ENCODE measurements around the gene COX14. TPM values are rescaled to one million over a fixed set of nuclear protein-coding genes. Genes with fewer than 3 reads are reported as not detected.
"Not testable (repeated sequence)": the region's sequence is repeated elsewhere in the genome, so short reads cannot be mapped to it uniquely, and the experiment has no call there.

The COX14 gene
- total RNA-seq, 1 experiment from 2014 or later, result 44.0 TPM

DNA sequence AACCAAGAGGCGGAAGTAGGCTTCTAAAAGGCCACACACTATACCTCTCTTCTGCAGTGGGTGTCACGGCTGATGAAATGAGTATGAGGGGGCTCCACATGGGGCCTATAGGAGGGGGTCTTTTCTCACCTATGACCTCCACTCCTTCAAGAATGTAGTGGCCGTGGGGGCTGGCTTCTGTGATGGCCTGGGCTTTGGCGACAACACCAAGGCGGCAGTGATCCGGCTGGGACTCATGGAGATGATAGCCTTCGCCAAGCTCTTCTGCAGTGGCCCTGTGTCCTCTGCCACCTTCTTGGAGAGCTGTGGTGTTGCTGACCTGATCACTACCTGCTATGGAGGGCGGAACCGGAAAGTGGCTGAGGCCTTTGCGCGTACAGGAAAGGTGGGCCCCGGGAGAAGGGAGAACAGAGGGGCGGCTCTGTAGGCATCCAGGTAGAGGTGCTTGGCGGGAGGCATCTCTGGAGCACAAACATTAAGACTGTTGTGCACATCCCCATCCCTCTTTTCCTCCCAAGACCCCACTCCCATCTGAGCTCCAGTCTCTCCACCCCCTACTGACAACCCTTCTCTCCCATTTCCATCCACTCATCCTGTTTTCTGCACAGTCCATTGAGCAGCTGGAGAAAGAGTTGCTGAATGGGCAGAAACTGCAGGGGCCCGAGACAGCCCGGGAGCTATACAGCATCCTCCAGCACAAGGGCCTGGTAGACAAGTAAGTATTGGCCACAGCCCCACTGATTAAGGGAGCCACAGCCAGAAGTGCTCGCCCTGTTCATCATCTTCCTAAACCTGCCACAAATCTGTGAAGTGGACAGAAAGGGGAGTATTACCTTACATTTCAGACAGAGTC, 4.4 kb upstream of the COX14 start:
- no peak for DNase-seq (ENCODE audit: low read depth)

DNA sequence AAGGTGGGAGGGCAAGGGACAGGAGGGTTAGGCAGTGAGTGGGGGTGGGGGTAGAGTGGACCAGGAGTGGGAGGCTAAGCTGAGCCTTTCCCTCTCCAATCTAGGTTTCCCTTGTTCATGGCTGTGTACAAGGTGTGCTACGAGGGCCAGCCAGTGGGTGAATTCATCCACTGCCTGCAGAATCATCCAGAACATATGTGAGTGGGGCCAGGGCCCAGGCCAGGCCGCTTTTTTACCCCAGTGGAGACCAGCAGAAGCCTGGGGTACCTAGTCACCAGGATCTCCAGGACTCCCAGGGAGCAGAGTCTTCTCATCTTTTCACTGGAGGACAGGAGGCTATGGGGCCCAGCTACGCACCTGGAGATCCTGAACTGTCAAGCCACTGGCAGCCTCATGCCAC, 2.7 kb upstream of the COX14 start:
- no peak for DNase-seq (ENCODE audit: low read depth)

DNA sequence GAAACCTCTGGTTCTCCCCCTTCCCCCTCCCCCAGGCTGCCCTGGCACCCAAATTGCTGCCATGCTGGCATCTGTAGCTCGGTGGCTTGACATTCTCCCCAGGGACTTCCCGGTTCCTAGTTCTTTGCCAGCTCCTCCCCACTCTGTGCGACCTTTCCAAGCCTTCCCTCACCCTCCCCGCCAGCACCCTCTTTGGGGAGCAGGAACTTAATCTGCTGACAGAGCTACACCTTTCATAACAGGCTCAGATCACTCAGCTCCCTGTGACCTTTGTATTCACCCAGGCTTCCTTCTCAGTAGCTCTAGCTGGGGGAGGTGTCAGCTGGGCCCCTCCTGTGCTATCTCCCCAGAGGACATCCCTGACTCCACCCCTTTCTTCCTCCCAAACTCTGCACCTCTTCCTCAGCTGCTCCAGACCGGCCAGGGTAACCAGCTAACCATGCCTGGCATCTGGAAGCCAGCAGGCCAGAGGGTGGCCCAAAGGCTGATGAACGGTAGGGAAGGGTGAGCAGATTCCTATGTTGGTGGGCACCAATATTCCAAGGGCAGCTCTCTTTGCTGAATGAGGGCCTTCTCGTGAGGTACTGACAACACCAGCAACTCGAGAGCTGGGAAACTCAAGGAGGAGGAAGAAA, 1.8 kb upstream of the COX14 start:
- peak; percentile 48 for DNase-seq (ENCODE audit: low read depth)

DNA sequence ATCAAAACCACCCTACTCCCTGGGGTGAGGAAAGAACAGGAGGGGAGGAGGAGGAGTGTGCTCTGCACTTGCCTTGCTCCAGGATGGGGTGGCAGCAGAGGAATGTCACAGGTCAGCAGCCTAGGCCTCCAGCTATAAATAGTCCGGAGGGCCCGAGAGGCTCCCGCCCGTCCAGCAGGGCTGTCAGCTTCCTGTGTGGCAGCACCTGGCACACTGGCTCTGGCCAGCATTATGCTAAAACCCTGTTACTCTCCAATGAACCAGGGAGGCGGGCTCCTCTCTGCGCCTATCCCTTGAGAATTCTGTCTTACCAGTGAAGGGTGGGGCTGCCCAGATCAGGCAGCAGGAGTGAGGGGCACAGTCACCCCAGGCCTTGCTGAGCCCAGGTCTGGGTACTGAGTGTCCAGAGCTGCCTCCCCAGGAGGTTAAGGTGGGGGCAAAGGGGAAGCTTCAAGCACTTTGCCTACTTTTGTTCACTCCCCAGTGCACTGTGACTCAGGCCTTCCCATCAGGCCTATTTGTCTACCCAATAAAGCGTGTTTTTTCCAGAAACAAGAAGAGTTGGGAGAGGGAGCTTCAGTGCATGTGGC, 1.2 kb upstream of the COX14 start:
- peak; percentile 80 for DNase-seq (ENCODE audit: low read depth)

DNA sequence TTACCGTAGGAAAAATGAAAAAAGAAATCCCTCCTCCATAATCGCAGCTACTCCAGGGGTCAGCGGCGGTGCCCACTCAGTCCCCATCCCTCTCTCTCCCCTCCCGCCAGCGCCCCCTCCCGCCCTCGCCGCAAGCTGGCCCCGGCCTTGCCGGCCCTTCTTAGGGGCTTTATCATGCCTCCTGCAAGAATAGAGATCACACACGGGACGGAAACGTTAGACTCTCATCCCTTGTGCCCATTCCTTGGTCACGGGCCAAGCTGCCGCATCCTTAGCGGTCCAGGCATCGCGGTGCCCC, 692 bp upstream of the COX14 start:
- no peak for DNase-seq (ENCODE audit: low read depth)

DNA sequence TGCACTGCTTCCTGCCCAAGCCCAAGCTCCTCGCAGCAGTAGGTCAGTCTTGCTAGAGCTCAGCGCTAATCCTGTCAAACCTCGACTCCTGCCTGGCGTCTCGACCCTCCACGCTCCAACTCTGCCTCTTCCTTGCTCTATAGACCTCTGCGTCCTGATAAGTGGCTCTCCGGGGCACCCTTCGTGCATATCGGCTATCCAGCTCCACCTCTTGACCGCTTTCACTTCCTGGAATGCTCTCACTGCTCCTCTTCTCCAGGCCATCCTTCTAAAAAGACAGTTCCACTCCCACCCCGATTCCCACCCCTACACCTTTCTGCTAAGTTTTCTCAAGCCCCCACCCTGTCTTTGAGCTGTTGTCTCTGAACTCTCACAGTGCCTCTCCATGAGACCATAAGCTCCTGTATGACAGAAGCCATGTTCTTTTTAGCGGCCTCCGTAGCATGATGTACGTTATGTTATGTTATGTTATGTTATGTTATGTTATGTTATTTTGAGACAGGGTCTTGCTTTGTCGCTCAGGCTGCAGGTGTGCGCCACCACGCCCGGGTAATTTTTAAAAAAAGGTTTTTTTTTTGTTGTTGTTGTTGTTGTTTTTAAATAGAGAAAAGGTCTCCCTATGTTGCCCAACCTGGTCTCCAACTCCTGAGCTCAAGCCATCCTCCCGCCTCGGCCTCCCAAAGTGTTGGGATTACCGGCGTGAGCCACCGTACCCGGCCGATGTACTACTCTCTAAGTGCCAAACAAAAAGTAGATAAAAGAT, 601 bp downstream of the COX14 start:
- DNase-seq (ENCODE audit: low read depth), result peak; percentile 38

DNA sequence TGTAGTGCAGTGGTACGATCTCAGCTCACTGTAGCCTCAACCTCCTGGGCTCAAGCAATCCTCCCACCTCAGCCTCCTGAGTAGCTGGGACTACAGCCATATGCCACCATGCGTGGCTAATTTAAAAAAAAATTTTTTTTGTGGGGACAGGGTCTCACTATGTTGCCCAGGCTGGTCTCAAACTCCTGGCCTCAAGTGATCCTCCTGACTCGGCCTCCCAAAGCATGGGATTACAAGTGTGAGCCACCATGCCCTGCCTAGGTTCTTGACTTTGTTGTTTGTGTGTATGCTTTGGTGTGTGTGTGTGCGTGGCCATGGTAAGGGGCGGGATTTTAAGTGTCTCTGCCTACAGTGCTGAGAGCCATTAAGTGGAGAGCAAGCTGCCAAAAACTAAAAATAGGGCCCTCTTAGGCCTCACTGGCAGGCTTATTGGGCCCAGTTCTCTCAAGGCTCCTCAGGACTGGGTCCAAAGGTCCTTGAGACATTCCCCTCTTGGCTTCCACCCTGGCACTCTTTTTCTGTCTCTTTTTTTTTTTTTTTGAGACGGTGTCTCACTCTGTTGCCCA, 5.1 kb downstream of the COX14 start:
- no peak for DNase-seq (ENCODE audit: low read depth)

DNA sequence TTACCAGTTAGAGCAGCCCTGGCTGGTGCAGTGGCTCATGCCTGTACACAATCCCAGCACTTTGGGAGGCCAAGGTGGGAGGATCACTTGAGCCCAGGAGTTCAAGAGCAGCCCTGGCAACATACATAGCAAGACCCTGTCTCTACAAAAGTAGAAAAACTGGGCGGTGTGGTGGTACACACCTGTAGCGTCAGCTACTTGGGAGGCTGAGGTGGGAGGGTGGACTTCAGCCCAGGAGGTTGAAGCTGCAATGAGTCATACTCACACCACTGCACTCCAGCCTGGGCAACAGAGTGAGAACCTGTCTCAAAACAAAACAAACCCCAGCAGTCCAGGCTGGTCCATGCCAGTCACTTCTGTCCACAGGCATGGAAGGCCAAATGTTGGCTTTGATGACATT, 7.4 kb downstream of the COX14 start:
- DNase-seq (ENCODE audit: low read depth), result no peak

DNA sequence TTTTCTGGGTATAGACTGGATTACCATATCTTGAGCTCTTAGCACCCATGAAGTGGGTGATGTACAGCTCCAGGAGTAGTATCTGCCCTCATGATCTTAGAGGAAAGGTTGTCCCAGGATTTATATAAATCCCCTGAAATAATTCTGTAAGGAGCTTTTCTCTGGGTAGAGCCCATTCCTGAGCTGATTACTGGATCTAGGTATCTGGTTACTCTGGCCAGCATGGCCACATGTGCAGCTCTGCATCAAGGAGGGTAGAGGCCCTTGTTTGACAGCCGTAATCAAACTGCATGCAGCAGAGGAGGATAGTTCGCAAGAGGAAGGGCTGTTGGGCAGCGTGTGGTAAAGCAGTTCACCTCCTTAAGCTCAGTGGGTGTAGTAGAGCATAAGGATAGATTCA, 8.5 kb downstream of the COX14 start:
- DNase-seq (ENCODE audit: low read depth), result no peak

DNA sequence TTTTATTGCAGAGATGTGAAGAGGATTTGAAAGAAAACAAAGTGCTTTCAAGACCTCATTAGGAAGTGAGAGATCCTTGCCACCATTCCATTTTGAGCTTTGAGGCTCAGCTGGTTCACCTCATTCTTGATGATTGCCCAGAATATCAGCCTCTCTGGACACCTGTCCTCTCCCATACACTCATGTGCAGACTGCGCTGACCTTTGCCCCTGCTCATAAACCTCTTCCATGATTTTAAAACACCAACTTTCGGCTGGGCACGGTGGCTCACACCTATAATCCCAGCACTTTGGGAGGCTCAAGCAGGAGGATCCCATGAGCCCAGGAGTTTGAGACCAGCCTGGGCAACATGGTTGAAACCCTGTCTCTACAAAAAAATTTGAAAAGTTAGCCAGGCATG, 8.9 kb downstream of the COX14 start:
- DNase-seq (ENCODE audit: low read depth), result no peak

DNA sequence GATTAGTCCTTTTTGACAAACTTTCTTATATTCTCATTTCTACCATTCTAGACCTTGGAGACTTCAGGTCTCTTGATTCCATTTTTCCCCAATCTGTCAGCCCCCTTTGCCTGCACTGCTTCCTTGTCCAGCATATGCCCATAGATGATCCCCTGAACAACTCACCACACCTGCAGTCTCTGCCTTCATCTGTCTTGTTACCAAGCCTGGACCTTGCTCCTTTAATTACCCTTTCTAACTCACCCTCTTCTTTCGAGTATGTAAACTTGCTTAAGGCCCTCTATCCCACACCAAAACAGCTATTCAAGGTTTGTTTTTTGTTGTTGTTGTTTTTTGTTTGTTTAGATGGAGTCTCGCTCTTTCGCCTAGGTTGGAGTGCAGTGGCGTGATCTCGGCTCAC, 9.6 kb downstream of the COX14 start:
- DNase-seq (ENCODE audit: low read depth), result no peak

DNA sequence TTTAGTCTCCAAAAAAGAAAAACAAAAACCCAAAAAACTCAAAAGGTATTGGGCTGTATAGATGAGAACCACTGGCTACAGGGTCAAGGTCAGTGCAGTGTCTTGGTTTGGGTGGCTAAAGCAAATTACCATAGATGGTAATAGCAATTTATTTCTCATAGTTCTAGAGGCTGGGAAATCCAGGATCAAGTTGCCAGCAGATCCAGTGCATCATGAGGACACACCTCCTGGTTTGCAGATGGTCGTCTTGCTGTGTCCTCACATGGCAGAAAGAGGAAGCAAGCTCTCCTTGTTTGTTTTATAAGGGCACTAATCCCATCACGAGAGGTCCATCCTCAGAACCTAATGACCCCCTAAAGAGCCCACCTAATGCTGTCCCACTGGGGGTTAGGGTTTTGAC, 11.2 kb downstream of the COX14 start:
- DNase-seq (ENCODE audit: low read depth), result no peak

DNA sequence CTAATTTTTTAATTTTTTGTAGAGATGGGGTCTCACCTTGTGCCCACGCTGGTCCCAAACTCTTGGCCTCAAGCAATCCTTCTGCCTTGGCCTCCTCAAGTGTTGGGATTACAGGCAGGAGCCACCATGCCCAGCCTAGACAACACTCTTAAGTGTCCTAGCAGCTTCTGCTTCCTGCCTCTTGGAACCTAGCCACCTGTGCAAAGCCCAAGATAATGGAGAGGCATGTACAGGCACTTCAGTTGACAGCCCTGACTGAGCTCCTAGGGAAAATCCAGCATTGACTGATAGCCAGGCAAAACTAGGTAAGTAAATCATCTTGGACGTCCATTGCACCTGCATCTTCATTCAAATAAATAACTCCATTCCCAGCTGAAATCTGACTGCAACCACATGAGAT, 15.5 kb downstream of the COX14 start:
- DNase-seq (ENCODE audit: low read depth), result no peak

DNA sequence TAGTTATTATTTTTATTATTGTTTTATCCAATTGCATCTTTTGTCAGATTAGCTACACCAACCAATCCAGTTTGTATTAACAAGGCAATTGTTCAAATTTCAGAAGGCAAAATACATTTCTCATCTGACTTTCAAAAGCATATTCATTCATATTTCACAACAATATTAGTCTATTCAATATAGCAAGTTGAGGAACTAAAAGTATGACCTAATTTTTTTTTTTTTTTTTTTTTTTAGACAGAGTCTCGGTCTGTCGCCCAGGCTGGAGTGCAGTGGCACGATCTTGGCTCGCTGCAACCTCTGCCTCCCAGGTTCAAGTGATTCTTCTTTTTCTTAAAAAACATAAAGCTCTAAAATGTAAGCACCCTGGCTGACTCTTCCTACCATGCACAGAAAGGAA, 17.3 kb downstream of the COX14 start:
- DNase-seq (ENCODE audit: low read depth), result no peak

DNA sequence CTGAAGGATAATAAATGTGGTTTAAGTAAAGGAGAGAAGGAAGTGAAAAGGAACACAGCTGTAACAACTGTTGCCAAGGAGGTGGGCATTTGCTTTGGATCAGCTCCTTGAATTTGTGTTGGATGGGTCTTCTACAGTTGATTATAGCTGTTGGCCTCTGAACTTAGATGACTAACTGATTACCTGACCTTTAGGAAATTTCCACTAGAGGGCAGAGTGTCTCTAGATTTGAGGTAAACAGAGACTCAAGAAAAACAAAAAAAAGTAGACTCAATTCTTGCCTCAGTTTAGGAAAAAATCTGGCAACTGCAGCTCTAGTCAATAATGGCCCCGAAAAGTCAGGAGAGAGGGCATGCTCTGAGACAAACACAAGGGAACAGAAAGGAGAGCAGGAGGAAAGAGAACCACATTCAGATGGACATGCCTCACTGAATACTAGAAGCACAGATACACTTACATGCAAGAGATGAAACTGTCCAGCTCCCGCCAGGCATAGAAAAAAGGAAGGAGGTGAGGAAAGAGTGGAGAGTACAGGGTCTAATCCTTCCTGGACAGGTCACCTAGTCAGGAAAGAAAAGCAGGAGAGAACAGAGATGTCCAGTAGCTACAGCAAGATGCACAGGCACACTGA, 20.6 kb downstream of the COX14 start:
- peak; percentile 64 for DNase-seq (ENCODE audit: low read depth)

DNA sequence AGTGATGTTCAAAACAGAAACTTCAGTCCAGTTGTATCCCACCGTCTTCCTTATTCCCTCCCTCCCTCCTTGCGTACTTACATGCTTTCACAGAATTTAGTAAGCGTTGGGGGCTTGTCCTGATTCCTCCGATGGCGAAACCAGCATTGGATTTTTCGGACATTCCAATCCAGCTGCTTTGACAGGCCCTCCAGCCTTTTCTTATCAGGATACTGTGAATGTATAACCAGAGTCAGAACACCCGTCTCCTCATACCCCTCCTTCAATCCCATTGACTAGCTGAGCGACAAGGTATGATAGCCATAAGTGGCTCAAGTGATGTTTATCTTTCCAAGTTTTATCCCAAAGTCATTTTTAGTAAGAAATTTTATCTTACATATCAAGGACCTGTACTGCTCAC, 31.0 kb downstream of the COX14 start:
- no peak for DNase-seq (ENCODE audit: low read depth)

DNA sequence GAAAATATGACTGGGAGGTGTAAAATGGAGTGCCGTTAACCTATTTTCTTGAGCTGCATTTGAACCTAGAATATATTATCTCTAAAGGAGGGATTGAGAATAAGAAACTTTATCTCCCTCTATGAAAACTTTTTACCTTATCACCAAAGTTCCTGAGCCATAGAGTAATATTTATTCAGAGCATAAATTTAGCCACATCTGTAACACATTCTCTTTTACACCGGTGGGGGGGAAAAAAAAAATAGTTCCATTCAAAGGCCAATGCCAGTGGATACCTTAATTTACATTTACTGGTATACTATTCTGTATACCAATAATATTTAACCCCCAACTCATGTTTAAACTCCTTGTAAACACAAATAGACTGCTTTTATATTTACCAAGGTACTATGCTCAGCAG, 33.4 kb downstream of the COX14 start:
- DNase-seq (ENCODE audit: low read depth), result no peak

DNA sequence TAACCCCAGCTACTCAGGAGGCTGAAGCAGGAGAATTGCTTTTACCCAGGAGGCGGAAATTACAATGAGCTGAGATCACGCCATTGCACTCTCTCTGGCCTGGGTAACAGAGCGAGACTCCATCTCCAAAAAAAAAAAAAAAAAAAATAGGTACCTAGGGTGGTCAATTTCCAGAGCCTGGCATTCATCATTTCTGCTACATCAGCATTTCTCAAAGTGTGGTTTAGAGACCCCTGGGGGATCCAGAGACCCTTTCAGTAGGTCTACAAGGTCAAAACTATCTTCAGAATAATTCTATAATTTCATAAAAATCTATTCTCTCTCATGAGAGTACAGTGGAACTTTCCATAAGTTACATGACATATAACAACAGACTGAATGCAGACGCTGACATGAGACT, 35.2 kb downstream of the COX14 start:
- no peak for DNase-seq (ENCODE audit: low read depth)

DNA sequence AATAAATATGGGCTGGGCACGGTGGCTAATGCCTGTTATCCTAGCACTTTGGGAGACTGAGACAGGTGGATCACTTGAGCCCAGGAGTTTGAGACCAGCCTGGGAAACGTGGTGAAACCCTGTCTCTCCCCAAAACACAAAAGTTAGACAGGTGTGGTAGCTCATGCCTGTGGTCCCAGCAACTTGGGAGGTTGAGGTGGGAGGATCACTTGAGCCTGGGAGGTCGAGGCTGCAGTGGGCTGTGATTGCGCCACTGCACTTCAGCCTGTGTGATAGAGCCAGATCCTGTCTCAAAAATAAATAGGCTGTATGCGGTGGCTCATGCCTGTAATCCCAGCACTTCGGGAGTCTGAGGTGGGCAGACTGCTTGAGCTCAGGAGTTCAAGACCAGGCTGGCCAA, 36.0 kb downstream of the COX14 start:
- not testable (repeated sequence) for DNase-seq (ENCODE audit: low read depth)

DNA sequence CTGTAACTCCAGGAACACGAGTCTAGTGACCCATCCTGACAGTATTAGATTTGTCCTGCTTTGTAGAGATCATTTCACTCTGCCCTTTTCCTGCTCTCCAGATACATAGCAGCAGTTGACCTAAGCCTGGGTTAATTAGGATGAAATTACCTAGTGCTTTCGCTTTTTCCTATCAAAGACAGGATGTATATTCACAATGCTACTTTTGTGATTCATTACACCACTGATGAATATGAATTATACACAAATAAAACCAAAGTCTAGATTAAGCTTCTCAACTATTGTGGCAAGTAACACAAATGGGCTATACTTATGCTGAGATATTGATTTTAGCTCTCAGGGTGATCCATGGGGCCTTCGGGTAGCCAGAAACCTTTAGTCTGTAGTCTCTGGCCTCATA, 37.3 kb downstream of the COX14 start:
- DNase-seq (ENCODE audit: low read depth), result no peak

DNA sequence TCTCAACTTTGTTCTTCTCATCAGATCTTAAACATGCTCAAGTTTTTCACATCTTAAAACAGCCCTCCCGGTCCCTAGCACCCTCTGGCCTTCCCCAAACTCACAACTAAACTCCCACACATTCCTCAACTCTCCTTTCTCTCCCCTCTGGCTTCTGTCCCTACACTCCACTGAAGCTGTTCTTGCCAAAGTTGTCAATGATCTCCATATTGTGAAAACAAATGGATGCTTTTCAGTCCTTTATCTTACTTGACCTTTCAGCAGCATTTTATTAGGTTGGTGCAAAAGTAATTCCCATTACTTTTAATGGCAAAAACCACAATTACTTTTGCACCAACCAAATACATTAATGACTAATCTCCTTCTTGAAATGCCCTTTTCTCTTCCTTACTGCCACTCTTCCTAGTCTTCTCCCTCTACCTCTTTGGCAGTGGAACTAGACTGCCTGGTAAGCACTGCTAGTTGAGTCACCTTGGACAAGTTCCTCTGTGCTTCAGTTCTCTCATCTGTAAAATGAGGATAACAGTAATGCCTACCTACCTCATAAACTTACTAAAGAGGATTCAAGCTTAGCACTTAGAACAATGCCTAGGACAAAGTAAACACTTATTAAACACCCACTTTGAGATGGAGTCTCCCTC, 39.1 kb downstream of the COX14 start:
- no peak for DNase-seq (ENCODE audit: low read depth)

Data from LHCN-M2 (cell line).